ENCODE results near the gene MTO1.
"Not testable (repeated sequence)": the region's sequence is repeated elsewhere in the genome, so short reads cannot be mapped to it uniquely, and the experiment has no call there.

MTO1 gene

GRCh38 chr6:73484438-73484837, 22.9 kb downstream of the MTO1 start:
- Histone ChIP-seq H3K27ac (no peak overlapping the region), H3K4me1 (no peaks in the 10 kb centered on the region), H3K4me3 (no peak overlapping the region), H3K27me3 (no peaks in the 10 kb centered on the region), H3K9me3 (replicated peaks in 1 of 11) (peaks cover 0 to 20% (median 15%) of the 10 kb centered on the region in 11 experiments; a peak in 18 of 22 replicates), H3K9ac (no peak overlapping the region), H3K4me2 (no peak overlapping the region), H4K20me1 (peaks cover 0 to 35% (median 0%) of the 10 kb centered on the region in 11 experiments; a peak in 7 of 22 replicates), H3K36me3 (peaks cover 98 to 100% (median 99%) of the 10 kb centered on the region in 11 experiments)
- no peak for TF ChIP-seq Cebpa-rat (IDR thresholded peaks at IDR 0.05)

GRCh38 chr6:73487473-73487872, 25.9 kb downstream of the MTO1 start:
- Histone ChIP-seq H3K4me3 (no peak overlapping the region), H3K27ac (no peak overlapping the region), H3K9ac (no peak overlapping the region), H4K20me1 (peaks cover 0 to 34% (median 0%) of the 10 kb centered on the region in 11 experiments; a peak in 5 of 22 replicates), H3K4me1 (no peaks in the 10 kb centered on the region), H3K9me3 (replicated peaks in 1 of 11) (peaks cover 7 to 30% (median 20%) of the 10 kb centered on the region in 11 experiments; a peak in 21 of 22 replicates), H3K4me2 (no peak overlapping the region), H3K27me3 (no peaks in the 10 kb centered on the region), H3K36me3 (peaks cover 90 to 98% (median 95%) of the 10 kb centered on the region in 11 experiments)
- no peak for TF ChIP-seq Cebpa-rat (IDR thresholded peaks at IDR 0.05)

GRCh38 chr6:73491377-73491776, 29.8 kb downstream of the MTO1 start:
- no peak for TF ChIP-seq Cebpa-rat (IDR thresholded peaks at IDR 0.05)
- no peak overlapping the region for H3K4me3 ChIP-seq
- no peak overlapping the region for H3K4me2 ChIP-seq
- H4K20me1 ChIP-seq = peaks cover 0 to 35% (median 0%) of the 10 kb centered on the region in 11 experiments; a peak in 6 of 22 replicates
- H3K4me1 ChIP-seq = no peaks in the 10 kb centered on the region
- H3K9me3 ChIP-seq (replicated peaks in 1 of 11) = peaks cover 7 to 30% (median 20%) of the 10 kb centered on the region in 11 experiments; a peak in 21 of 22 replicates
- no peak overlapping the region for H3K9ac ChIP-seq
- no peaks in the 10 kb centered on the region for H3K27me3 ChIP-seq
- no peak overlapping the region for H3K27ac ChIP-seq
- peaks cover 88 to 97% (median 94%) of the 10 kb centered on the region in 11 experiments for H3K36me3 ChIP-seq

GRCh38 chr6:73497915-73498314, 36.4 kb downstream of the MTO1 start:
- Histone ChIP-seq H3K36me3 (peaks cover 84 to 100% (median 97%) of the 10 kb centered on the region in 11 experiments), H3K4me3 (no peak overlapping the region), H4K20me1 (peaks cover 0 to 14% (median 0%) of the 10 kb centered on the region in 11 experiments; a peak in 4 of 22 replicates)

GRCh38 chr6:73503027-73503772, 41.7 kb downstream of the MTO1 start:
- TF ChIP-seq Cebpa-rat (IDR thresholded peaks at IDR 0.05) = no peak
- H3K36me3 ChIP-seq = peaks cover 55 to 81% (median 77%) of the 10 kb centered on the region in 11 experiments

More at GRCh38 chr6:73497915-73498314, 36.4 kb downstream of the MTO1 start:
- Histone ChIP-seq H3K4me2 (no peak overlapping the region), H3K27me3 (no peaks in the 10 kb centered on the region), H3K27ac (no peak overlapping the region), H3K9me3 (replicated peaks in 1 of 11) (no peaks in the 10 kb centered on the region), H3K9ac (no peak overlapping the region), H3K4me1 (peaks cover 0 to 12% (median 0%) of the 10 kb centered on the region in 10 experiments; a peak in 4 of 20 replicates)
- TF ChIP-seq Cebpa-rat (IDR thresholded peaks at IDR 0.05) = no peak

GRCh38 chr6:73504160-73504559, 42.6 kb downstream of the MTO1 start:
- H3K9ac ChIP-seq = no peak overlapping the region
- no peak overlapping the region for H3K27ac ChIP-seq
- peaks cover 0 to 33% (median 0%) of the 10 kb centered on the region in 10 experiments; a peak in 5 of 20 replicates for H3K4me1 ChIP-seq
- H3K4me3 ChIP-seq = no peak overlapping the region
- peaks cover 0 to 14% (median 0%) of the 10 kb centered on the region in 11 experiments; a peak in 2 of 22 replicates for H4K20me1 ChIP-seq
- no peak overlapping the region for H3K4me2 ChIP-seq
- H3K36me3 ChIP-seq = peaks cover 46 to 71% (median 68%) of the 10 kb centered on the region in 11 experiments
- no peak for TF ChIP-seq Cebpa-rat (IDR thresholded peaks at IDR 0.05)
- H3K27me3 ChIP-seq = no peaks in the 10 kb centered on the region
- peaks cover 0 to 20% (median 11%) of the 10 kb centered on the region in 11 experiments; a peak in 15 of 22 replicates for H3K9me3 ChIP-seq (replicated peaks in 1 of 11)

More at GRCh38 chr6:73503027-73503772, 41.7 kb downstream of the MTO1 start:
- Histone ChIP-seq H3K27ac (0 out of 22 replicates have a peak overlapping the region, but pooled peaks of 1 of the 11 experiments have one; percentile 18), H3K9ac (0 out of 22 replicates have a peak overlapping the region, but pooled peaks of 1 of the 11 experiments have one; percentile 37), H3K9me3 (replicated peaks in 1 of 11) (peaks cover 0 to 20% (median 11%) of the 10 kb centered on the region in 11 experiments; a peak in 15 of 22 replicates), H3K4me1 (peaks cover 0 to 23% (median 0%) of the 10 kb centered on the region in 10 experiments; a peak in 4 of 20 replicates), H3K27me3 (no peaks in the 10 kb centered on the region), H4K20me1 (0 out of 22 replicates have a peak, but pooled peaks cover 0 to 7% (median 0%) of the 10 kb centered on the region in 11 experiments), H3K4me3 (no peak overlapping the region), H3K4me2 (peak overlapping the region in 1 of 11 experiments; percentile 44; a peak in 2 of 22 replicates)

- Histone ChIP-seq H3K36me3 (peaks cover 36 to 62% (median 58%) of the 10 kb centered on the region in 11 experiments), H3K9me3 (replicated peaks in 1 of 11) (peaks cover 0 to 20% (median 11%) of the 10 kb centered on the region in 11 experiments; a peak in 15 of 22 replicates)
Measured at GRCh38 chr6:73505142-73505541, 43.6 kb downstream of the MTO1 start.

GRCh38 chr6:73505705-73506104, 44.2 kb downstream of the MTO1 start:
- H3K27me3 ChIP-seq, H3K27ac ChIP-seq, H3K4me2 ChIP-seq, H3K4me3 ChIP-seq, H3K9ac ChIP-seq: not testable (repeated sequence)
- TF ChIP-seq Cebpa-rat (IDR thresholded peaks at IDR 0.05) = 0 out of 22 replicates have a peak, but pooled peaks of 2 of the 11 experiments have one; percentile 8 to 23
- Histone ChIP-seq H3K9me3 (replicated peaks in 1 of 11) (peaks cover 0 to 20% (median 11%) of the 10 kb centered on the region in 11 experiments; a peak in 15 of 22 replicates), H4K20me1 (peaks cover 0 to 20% (median 0%) of the 10 kb centered on the region in 11 experiments; a peak in 4 of 22 replicates), H3K36me3 (peaks cover 30 to 56% (median 52%) of the 10 kb centered on the region in 11 experiments), H3K4me1 (peaks cover 0 to 48% (median 0%) of the 10 kb centered on the region in 10 experiments; a peak in 6 of 20 replicates)

More at GRCh38 chr6:73505142-73505541, 43.6 kb downstream of the MTO1 start:
- H3K4me3 ChIP-seq = no peak overlapping the region
- H4K20me1 ChIP-seq = peaks cover 0 to 14% (median 0%) of the 10 kb centered on the region in 11 experiments; a peak in 3 of 22 replicates
- no peak for TF ChIP-seq Cebpa-rat (IDR thresholded peaks at IDR 0.05)
- H3K4me1 ChIP-seq = peaks cover 0 to 43% (median 0%) of the 10 kb centered on the region in 10 experiments; a peak in 5 of 20 replicates
- H3K4me2 ChIP-seq = no peak overlapping the region
- no peak overlapping the region for H3K9ac ChIP-seq
- no peak overlapping the region for H3K27ac ChIP-seq
- no peaks in the 10 kb centered on the region for H3K27me3 ChIP-seq

Measured in BLaER1 treated with 17β-estradiol and CSF1 and Interleukin-3, amounts not matched to agents 10 nM and 100 nM (cell line).